NCI-H526 treated with DMSO at 0.1 percent for 48 hours (cell line): ENCODE measurements around the gene MRPL40.

ENCODE experiments used
- DNase-seq: peaks from one replicate; lab custom pipeline; 2025; lab: John Stamatoyannopoulos, UW

Gene MRPL40

DNA sequence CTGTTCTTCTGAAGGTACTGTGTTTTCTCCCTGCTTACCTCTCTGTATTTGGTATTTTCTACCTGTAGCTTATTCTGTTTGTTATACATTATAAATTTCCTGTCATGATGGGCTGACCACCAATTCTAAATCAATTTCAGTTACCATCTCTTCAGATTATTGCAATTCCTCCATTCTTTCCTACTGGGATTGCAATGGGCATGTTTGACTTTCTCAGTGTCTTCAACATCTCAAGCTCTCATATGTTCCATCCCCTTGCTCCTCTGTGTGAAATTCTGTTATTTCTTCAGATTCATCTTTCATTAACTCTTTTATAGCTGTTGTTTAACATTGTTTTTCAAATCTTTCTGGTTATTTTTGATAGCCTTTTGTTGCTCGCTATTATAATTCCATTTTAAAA lies 30.7 kb downstream of the MRPL40 start:
- DNase-seq = no peak

DNA sequence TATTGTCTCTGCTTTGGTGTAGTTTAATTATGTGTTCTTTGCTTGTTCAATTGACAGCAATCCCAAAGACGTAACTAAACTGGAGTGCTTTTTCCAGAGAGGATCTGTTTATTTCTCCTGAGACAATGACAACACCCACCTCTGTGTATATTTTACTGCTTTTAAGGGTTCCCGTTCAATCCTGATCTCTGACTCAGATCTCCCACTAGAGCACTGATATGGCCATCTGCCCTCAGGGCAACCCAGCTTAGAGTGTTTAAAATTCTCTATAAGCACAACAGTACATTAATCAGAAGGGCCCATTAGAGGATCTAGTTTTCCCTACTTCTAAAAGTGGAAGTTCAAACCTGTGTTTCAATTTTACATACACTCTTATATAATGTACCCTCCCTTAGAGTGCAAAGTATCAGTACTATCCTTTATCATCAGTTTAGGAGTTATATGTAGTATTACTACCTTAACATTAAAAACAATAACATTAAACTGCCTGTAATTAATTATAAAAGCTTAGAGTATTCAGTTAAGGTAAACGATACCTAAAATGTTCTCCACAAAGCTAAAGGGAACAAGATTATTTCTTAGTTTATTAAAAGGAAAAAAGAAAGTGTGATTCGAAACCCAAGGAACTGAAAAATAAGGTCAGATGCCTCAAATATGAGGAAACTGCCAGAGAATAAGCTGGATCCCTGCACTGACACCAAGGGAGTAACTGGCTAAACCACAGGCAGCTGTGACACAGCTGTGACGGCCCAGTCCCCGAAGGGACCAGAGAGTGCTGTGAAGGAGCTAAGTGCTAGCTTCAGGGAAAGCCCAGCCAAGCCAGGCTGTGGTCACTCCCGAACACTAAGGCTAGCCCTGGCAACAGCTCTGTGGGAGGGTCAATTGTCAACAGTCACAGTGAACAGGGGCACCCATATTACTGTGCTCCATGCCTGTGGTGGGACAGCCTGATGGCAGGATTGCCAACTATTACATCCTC lies 31.4 kb downstream of the MRPL40 start:
- no peak for DNase-seq

DNA sequence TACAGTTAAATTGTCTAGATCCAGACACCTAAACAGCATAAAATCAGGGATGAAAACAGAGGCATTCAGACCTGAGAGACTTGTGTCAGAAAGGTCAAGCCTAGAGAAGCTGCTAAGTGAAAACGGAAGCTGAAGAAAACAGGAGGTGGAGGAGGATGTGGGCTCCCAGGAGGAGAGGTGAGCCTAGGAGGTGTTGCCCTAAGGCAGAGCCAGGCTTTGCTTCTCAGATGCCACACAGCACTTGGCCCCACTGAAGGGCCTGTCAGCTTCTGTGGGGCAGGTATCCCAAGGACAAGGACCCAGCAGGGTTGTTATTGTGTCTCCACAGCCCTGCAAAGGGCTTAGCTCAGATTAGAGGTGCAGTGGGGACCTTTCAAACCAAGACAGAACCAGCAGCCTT lies 32.2 kb downstream of the MRPL40 start:
- no peak for DNase-seq

DNA sequence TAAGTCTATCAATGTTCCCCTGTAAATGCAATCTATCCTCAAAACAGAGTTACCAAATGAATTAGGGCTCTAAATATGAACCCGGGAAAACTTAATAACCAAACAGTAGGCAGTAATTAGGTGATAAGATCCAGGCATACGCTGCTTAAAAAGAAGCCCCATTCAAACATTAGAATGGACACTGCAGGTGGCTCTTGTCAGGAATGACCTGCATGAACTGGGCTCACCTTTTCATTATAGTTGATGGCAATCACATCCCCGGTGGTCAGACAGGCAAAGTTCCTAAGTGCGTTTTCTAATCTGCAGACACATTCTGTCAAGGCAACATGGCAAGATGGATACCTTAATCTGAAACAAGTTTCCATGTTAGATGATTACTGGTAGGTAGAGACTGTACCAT lies 32.6 kb downstream of the MRPL40 start:
- no peak for DNase-seq

DNA sequence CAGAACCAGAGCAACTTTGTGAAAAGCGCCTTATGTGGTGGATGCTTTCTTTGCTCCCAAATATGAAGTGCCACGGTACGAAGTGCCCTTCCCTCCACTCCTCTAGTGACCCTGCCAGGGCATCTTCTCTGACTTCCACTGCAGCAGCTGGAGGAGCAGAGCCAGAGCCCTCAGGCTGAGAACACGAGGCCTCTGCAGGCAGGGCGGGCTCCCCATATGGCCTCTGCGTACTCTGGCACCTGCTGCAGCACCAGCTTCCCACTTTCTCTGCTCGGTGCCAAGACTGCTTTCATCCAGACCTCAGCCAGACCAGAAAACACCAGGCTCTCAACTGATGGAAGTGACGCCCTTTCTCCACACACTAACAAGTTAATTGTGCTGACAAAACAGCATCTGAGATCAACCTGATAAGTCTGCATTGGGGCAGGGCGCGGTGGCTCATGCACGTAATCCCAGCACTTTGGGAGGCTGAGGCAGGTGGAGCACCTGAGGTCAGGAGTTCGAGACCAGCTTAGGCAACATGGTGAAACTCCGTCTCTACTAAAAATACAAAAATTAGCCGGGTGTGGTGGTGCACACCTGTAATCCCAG lies 33.9 kb downstream of the MRPL40 start:
- DNase-seq = no peak

DNA sequence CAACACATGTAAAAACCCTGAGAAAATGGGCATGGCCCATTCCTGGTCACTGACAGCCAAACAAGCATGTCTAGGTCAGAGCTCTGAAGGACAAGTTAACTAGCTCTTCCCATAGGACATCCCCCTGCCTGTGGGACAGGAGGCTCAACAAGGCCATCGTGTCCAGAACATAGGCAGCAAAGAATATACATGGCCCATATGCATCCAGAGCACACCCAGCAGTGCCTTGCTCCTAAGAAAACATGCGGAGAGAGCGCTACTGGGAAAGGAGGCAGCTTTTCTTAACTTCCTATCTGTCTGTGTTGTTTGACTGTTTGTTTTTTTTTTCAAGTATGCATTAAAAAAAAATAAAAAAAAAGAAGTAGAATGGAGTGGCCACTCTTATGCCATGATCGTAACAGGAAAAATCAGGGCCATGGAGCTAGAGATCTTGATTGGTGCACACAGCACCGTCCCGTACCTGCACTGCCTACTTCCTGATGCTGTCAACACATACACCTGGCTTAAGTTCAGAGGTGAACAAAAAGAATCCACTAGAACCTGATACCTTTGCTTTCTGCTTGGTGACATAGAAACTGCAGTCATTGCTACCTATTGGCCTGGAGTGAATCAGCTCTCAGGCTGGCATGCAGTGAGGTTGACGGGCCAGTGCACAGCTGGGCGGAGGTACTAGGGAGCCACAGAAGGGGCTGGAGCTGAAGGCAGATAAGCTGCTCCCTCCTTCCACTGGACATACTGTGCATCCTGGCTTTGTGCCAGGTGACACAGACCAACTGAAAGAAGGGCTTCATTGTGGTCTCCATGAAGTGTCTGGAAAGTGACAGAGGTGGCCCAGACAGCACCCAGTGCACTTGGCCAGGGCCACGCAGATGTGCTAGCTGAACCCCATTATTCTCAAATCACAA lies 34.8 kb downstream of the MRPL40 start:
- DNase-seq = no peak

DNA sequence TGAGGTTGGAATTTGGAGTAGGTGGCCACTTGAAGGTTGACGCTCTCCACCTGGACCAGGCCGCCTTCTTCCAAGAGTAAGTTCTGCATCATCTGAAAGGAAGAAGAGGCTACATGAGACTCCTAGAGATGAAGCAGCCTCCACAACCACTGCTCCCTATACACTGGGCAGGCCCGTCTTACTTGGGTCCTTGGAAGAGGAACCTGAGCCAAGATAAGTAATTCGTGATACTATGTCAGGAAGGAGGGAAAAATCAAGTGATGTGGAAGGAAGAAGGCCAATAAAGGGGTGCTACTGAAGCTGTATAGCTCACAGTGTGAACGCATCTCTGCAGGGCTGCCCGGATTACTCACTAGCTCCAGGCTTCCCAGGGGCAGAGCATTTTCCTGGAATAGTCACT lies 35.6 kb downstream of the MRPL40 start:
- no peak for DNase-seq

DNA sequence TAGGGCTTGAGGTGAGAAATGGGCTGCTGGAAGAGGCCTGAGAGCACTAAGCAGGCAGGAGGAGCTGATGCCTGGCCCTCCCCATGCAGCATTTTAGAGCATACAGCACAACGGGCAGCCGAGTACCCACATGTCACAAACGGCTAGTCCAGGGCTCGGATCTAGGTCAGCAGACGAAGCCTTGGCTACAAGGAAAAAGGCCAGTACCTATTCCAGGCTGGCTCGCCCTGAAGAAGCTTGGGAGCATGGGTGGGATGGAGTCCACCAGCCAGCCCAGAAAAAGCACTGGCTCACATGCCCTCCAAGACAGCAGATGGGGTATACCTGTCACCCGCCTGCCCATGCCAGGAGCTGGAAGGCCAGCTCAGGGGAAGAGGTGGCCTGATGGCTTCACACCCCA lies 37.1 kb downstream of the MRPL40 start:
- no peak for DNase-seq

DNA sequence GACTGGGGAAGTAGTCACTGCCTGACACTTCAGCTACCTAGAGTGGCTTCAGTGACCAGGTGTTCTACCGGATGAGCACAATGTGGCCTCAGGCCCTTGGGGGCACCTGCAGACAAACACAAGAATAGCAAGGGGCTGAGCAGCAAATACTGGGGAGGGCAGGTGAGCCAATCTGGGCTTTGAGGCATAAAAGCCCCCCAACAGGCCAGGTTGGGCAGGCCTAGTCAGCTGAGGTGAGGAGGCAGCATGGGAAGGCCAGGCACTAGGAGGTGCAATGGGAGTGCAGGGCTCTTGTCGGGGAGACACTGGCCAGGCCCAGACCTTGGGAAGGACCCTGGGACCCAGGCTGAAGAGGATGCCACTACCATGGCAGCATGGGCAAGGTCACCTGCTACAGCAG lies 37.7 kb downstream of the MRPL40 start:
- DNase-seq = no peak

DNA sequence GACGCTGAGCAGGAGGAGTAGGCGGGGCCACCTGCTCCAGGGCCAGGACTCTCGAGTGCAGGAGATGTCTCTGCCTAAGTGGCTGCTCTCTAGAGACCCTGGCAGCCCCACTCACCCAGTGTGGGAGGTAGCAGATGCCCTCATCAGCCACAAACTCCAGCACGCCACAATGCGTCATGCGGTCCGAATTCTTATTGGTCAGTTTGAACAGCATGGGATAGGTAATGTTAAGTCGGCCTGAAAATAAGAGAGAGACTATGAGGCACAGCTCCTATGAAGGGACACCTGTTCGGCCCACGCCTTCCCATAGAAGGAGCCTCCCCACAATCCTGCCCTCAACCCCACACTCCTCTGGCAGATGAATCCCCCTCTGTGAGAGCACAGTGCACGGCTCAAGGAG lies 39.2 kb downstream of the MRPL40 start:
- DNase-seq = no peak

DNA sequence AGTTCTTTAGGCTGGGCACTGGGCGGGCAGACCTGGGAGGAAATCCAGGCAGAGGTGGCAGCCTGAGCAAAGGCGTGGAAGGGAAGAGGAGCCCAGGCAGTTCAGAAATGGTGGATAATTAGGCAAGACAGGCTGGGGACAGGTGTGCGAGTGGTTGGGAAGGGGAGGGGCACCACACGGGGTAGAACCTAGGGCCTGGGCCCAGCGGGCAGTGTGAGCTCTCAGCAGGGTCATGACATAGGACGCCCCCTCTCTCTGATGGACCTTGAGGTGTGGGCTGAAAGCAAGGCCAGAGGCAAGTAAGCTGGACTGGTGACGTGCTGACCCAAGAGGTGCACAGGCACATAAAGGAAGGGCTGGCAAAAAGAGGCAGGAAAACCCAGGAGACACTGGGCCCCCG lies 39.9 kb downstream of the MRPL40 start:
- DNase-seq = no peak

DNA sequence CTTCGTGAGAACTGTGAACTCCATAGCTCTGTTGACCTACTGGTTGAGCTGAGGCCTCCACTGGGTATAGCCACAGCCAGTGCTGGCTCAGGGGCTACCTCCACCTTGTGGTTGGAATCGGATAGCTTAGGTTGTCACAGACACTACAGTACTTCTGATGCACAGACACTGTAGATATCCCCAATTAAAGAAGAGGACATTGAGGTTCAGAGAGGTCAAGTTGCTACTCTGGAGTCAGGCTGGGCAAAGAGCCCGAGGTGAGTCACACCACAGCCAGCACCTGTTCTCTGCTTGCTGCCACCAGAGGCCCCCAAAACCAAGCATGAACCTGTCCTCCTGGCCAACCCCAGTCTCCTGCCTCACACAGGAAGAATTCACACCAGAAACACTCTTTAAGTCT lies 41.2 kb downstream of the MRPL40 start:
- no peak for DNase-seq

DNA sequence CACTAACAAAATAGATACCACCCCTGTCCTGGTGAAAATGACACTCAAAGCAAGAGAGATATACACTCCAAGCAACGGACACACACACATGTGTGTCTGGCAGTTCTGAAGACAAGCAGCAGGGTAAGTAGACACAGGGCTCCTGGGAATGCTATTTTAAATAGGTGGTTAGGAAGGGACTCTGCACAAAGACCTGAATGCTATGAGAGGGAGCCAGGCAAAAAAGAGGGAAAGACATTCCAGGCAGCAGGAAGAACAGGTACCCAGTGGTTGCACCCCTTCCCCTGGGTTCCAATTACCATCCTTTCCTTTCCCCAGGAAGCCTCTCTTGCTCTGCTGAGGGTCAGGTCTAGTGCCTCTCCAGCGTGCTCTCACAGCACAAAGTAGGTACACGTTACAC lies 43.7 kb downstream of the MRPL40 start:
- DNase-seq = no peak

DNA sequence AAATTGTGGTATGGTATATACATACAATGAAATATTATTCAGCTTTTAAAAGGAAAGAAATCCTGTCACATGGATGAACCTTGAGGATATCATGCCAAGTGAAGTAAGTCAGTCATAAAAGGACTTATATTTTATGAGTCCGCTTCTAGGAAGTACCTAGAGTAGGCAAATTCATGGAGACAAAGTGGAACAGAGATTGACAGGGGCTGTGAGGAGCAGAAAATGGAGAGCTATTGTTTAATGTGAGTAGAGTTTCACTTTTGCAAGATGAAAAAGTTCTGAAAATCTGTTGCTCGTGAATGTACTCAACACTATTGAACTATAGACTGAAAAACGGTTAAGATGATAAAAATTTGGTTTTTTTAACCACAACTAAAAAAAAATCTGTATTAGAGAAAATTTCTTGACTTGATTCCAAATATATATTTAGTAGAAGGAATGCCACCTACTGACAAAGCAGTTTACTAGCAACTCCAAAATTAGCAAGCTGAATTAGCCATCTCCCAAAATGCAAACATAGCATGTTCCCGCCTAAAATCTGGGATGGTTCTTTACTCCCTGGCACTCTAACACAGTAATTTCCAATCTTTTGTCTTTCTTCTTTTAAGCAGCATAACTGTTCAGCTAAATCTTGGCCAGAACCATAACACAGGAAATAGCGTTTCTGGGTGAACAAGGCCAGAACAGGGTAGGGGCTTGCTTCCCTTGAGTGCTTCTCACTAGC lies 45.1 kb downstream of the MRPL40 start:
- DNase-seq = no peak

DNA sequence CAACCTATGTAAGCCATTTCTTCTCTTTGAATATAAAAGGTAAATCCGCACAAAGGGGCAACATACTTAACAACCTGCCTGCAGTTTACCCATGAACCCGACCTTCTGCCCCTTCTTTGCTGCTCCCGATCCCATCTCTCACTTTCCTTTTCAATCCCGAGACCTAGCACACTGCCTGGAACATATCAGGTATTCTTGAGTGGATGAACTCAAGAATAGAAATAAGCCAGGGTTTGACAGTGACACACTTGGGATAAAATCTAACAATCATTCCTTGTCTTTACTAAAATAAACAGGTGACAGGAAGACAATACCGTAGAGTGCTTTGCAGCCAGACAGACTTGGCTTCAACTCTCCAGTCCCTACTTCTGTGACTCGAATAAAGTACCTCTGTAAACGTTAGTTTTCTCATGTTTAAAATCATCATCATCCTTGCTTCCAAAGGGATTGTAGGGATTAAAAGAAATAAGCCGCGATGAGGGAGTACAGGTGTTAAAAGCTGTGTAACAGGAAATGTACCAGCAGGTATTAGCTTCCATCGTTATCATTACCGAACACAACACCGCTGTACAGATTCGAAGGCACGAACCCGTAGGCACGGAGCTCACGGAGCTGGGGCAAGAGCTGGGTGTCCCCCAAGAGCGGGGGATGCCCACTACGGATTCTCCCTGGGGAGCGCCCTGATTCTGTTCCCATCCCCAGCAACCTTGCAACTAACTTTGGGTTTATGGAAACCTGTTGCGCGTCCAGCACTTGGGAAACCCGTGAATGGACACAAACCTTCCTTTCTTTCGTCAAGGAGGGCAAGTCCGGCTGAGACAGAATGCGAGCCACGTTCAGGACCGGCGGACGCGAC lies 45.9 kb downstream of the MRPL40 start:
- DNase-seq = no peak

DNA sequence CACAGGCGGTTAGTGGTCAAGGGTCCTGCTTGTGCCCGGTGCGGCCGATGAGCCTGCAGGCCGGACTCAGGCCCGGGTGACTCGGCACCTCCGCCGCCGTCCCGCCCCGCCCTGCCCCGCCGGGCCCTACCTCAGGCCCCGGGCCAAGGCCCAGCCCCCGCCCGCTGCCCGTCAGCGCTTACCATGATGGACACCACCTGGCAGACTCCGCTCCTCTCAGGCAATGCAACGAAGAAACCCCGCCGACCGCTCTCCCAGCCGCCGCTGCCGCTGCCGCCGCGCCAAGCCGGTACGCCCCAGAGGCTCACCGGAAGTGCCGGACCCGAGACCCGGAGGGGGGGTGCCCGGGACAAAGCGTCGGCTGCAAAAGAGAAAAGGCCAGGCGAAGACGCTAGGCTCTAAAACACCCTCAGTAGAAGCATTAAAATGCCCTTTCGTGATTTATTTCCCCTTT lies 46.6 kb downstream of the MRPL40 start, which contains the start of gene UFD1:
Gene UFD1, minus strand, starts transcription at position 293 of the 454 bp plus-strand sequence. Its CDS starts 108 bp downstream, at position 185.
- peak; percentile 78 for DNase-seq

DNA sequence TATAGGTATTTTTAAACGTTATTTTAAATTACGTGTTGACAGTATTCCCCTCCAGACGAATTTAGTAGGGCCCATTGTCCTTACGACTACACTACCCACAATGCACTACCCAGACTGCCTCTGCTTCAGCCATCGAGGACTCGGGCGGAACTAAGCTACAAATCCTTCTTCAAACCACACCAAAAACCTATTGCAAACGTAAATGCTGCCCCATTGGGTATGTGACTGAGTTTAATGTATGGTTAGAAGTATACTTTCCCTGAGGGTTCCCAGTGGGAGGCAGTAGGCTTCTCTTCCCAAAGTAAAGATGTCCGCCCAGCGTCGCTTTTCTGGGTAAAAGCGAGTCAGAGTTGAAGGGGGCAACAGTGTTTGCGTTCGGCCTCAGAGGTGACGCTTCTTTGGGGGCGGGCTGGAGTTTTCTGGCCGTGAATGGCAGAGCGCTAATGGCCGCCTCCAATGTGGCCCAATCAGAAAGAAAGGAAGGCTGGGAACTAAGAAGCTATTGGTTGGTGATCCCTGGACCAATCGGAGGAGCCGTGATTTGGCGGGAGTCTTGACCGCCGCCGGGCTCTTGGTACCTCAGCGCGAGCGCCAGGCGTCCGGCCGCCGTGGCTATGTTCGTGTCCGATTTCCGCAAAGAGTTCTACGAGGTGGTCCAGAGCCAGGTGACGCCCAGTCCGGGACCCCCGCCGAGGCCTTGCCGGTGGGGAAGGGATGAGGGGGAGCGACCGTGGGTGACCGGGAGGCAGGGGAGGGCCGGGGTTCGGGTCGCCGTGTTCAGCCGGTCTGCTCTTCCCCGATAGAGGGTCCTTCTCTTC lies 47.2 kb downstream of the MRPL40 start, which contains the start of gene CDC45:
Gene CDC45, plus strand, starts transcription at position 566 of the 818 bp plus-strand sequence. Its CDS starts 49 bp downstream, at position 615.
- DNase-seq = peak; percentile 94

DNA sequence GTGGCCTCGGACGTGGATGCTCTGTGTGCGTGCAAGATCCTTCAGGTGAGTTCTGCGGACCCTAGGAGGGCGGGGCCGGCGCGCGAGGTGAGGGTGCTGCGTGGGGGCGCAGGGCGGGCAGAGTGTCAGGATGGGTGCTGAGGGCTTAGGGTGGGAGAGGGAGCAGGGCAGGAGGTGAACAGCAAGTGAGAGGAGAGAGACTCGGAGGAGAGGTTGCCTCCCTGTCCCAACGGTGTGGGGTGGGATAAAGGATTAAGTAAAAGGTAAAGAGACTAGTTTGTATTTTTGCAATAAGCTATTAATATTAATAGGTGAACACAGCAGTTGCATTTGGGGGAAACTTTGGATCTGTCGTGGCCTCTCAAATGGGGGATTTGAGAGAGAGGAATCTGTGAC lies 47.8 kb downstream of the MRPL40 start:
- DNase-seq = no peak

DNA sequence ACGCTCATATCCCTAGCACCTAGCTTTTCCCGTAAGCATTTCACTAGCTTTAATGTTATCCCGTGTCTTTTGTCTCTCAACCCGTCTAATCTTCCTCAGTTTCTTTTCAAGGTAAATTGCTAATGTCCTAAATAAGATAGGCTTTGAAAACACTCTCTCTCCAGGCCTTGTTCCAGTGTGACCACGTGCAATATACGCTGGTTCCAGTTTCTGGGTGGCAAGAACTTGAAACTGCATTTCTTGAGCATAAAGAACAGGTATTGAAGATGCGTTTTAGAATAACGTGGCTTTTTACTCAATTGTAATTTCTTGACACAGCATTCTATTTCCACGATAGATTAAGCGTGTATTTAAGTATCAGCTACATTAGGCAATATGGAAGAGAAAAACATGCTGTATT lies 48.4 kb downstream of the MRPL40 start:
- DNase-seq = no peak

DNA sequence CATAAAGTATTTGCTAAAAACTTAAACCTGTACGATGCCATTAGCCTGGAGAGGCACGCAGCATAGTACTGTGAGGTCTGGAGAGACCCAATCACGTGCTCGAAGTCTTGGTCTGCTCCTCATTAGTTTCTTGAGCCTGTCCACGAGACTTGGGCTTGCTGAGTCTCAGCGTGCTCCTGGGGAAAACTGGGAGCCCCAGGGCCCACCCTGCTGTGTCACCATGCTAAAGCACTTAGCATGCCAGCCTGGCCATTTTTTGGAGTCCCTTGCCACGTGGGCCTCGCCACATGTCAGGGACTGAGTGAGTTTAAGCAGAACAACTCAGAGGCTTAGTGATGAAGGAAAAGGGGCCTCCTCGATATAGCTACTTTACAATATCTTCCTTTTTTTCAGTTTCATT lies 50.0 kb downstream of the MRPL40 start:
- no peak for DNase-seq
